Measurements from ENCODE around the gene RNF14.
"Not testable (repeated sequence)": the region's sequence is repeated elsewhere in the genome, so short reads cannot be mapped to it uniquely, and the experiment has no call there.

Gene RNF14

GRCh38 chr5:141968914-141969608, at the start of gene RNF14:
Gene RNF14, plus strand, starts transcription at chr5:141969105. Its CDS starts 4,484 bp downstream, at chr5:141973589.
- peak; percentile 61 for DNase-seq

GRCh38 chr5:141919218-141920119, 49.4 kb upstream of the RNF14 start:
- no peak for DNase-seq

- no peak for DNase-seq
Measured at GRCh38 chr5:141920771-141921170, 48.1 kb upstream of the RNF14 start.

- DNase-seq: not testable (repeated sequence)
Measured at GRCh38 chr5:141922827-141923447, 46.0 kb upstream of the RNF14 start.

GRCh38 chr5:141923448-141924313, 45.2 kb upstream of the RNF14 start, which contains the start of gene DELE1:
Gene DELE1, plus strand, starts transcription at chr5:141923871. Its CDS starts 71 bp downstream, at chr5:141923942.
- peak; percentile 66 for DNase-seq

GRCh38 chr5:141926434-141926833, 42.5 kb upstream of the RNF14 start:
- no peak for DNase-seq

GRCh38 chr5:141928051-141928450, 40.9 kb upstream of the RNF14 start:
- no peak for DNase-seq

- no peak for DNase-seq
Measured at GRCh38 chr5:141929398-141930058, 39.4 kb upstream of the RNF14 start.

- DNase-seq: no peak
Measured at GRCh38 chr5:141931694-141932093, 37.2 kb upstream of the RNF14 start.

GRCh38 chr5:141933151-141933550, 35.8 kb upstream of the RNF14 start:
- no peak for DNase-seq

- peak; percentile 44 for DNase-seq
Measured at GRCh38 chr5:141934099-141934844, 34.6 kb upstream of the RNF14 start.

- DNase-seq: no peak
Measured at GRCh38 chr5:141935538-141935937, 33.4 kb upstream of the RNF14 start.

GRCh38 chr5:141940695-141941271, 28.1 kb upstream of the RNF14 start:
- no peak for DNase-seq

- DNase-seq: no peak
Measured at GRCh38 chr5:141941307-141941706, 27.6 kb upstream of the RNF14 start.

GRCh38 chr5:141941779-141942178, 27.1 kb upstream of the RNF14 start:
- no peak for DNase-seq

- DNase-seq: no peak
Measured at GRCh38 chr5:141942185-141942857, 26.6 kb upstream of the RNF14 start.

GRCh38 chr5:141944076-141944475, 24.8 kb upstream of the RNF14 start:
- no peak for DNase-seq

GRCh38 chr5:141945511-141946051, 23.3 kb upstream of the RNF14 start:
- DNase-seq: no peak

GRCh38 chr5:141947316-141947715, 21.6 kb upstream of the RNF14 start:
- no peak for DNase-seq

- no peak for DNase-seq
Measured at GRCh38 chr5:141948812-141949211, 20.1 kb upstream of the RNF14 start.

All from DMS153 (cell line).